Ishikawa (cell line): ENCODE measurements around the gene TBC1D4.

Experiments
- CEBPB ChIP-seq: IDR thresholded peaks from 2 replicates; pipeline ENCODE4 v1.6.1; 2012
- CREB1 ChIP-seq: IDR thresholded peaks from 2 replicates; pipeline ENCODE4 v1.6.1; 2012; ENCODE audit warnings: low read depth
- EGR1 ChIP-seq: IDR thresholded peaks from 2 replicates; pipeline ENCODE4 v1.6.1; 2012
- EP300 ChIP-seq: IDR thresholded peaks from 2 replicates; pipeline ENCODE4 v1.6.1; 2012; ENCODE audit warnings: borderline replicate concordance
- FOXM1 ChIP-seq: IDR thresholded peaks from 2 replicates; pipeline ENCODE4 v1.6.1; 2012; ENCODE audit warnings: low read depth, borderline replicate concordance
- NFIC ChIP-seq: IDR thresholded peaks from 2 replicates; pipeline ENCODE4 v1.6.1; 2012
- TAF1 ChIP-seq: IDR thresholded peaks from 2 replicates; pipeline ENCODE4 v1.6.1; 2012; ENCODE audit warnings: low read depth, mild to moderate bottlenecking
- TCF12 ChIP-seq: IDR thresholded peaks from 2 replicates; pipeline ENCODE4 v1.6.1; 2012; ENCODE audit warnings: low read depth
- TEAD4 ChIP-seq: IDR thresholded peaks from 2 replicates; pipeline ENCODE4 v1.6.1; 2012
- YY1 ChIP-seq: IDR thresholded peaks from 2 replicates; pipeline ENCODE4 v1.6.1; 2012; ENCODE audit warnings: low read depth
- ZBTB7A ChIP-seq: IDR thresholded peaks from 2 replicates; pipeline ENCODE4 v1.6.1; 2012; ENCODE audit warnings: low read depth
- TF ChIP-seq, protein P1 (sequence below): IDR thresholded peaks from 2 replicates; pipeline ENCODE4 v1.6.1; 2012
- TF ChIP-seq, protein P2 (sequence below): IDR thresholded peaks from 2 replicates; pipeline ENCODE4 v1.6.1; 2012; ENCODE audit warnings: low read depth, mild to moderate bottlenecking
- TF ChIP-seq, protein P3 (sequence below): IDR thresholded peaks from 2 replicates; pipeline ENCODE4 v1.6.1; 2012

TBC1D4 gene

DNA sequence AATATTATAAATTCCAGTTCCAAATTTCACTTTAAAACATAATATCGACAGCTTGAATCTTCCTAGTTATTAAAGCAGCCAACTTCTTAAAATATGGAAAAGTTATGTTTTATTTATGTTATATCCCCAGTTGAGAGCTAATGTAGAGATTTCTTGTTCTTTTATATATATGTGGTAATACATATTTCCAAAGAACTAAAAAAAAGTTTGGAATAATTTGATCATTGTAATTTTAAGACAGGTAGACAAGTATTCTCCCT lies 781 bp upstream of the TBC1D4 start:
- TF ChIP-seq TEAD4 = no peak
- TF ChIP-seq, protein P1, sequence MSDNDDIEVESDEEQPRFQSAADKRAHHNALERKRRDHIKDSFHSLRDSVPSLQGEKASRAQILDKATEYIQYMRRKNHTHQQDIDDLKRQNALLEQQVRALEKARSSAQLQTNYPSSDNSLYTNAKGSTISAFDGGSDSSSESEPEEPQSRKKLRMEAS = no peak
- no peak for TF ChIP-seq TAF1
- TF ChIP-seq, protein P2, sequence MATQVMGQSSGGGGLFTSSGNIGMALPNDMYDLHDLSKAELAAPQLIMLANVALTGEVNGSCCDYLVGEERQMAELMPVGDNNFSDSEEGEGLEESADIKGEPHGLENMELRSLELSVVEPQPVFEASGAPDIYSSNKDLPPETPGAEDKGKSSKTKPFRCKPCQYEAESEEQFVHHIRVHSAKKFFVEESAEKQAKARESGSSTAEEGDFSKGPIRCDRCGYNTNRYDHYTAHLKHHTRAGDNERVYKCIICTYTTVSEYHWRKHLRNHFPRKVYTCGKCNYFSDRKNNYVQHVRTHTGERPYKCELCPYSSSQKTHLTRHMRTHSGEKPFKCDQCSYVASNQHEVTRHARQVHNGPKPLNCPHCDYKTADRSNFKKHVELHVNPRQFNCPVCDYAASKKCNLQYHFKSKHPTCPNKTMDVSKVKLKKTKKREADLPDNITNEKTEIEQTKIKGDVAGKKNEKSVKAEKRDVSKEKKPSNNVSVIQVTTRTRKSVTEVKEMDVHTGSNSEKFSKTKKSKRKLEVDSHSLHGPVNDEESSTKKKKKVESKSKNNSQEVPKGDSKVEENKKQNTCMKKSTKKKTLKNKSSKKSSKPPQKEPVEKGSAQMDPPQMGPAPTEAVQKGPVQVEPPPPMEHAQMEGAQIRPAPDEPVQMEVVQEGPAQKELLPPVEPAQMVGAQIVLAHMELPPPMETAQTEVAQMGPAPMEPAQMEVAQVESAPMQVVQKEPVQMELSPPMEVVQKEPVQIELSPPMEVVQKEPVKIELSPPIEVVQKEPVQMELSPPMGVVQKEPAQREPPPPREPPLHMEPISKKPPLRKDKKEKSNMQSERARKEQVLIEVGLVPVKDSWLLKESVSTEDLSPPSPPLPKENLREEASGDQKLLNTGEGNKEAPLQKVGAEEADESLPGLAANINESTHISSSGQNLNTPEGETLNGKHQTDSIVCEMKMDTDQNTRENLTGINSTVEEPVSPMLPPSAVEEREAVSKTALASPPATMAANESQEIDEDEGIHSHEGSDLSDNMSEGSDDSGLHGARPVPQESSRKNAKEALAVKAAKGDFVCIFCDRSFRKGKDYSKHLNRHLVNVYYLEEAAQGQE = no peak
- no peak for TF ChIP-seq CREB1

DNA sequence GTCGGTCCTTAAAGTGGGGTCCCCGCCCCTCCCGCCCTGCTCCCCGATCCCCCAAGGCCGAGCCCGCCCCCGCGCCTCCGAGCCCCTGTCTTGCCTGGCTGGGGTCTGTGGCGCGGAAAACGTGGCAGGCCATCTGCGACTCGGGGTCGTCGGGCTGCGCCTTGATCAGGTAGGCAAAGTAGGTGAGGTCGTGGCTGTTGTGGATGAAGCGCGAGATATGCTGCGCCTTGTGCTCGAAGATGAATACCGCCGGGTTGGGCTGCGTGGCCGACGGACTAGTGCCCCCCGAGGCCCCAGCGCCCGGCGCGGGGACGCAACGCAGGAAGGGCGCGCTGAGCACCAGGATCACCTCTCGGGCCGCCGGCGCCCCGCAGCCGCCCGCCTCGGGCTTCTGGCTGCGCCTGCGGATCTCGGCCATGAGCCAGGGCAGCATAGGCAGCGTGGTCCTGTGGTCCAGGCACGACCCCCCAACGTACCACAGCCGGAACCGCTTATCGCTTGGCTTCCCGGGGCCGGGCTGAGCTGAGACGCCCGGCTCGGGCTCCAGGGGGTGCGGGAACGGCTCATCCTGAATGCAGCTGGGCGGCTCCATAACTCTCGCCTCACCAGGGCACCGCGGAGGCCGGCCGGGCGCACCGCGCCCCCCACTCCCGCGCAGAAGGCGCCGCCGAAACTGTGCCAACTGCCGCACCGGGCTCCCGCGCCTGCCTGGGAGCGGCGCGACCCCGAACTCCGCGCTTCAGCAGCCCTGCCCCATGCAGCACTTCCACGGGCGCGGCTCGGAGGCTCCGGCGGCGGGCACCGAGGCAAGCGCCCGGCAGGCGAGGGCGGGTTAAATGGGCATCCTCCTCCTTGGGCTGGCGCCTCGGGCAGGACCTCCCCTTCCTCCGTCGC lies 546 bp downstream of the TBC1D4 start:
- TF ChIP-seq, protein P2 = no peak
- no peak for TF ChIP-seq YY1
- TF ChIP-seq, protein P1 = peak; percentile 28; the same call in 1 of the 2 replicates
- peak; percentile 78 for TF ChIP-seq ZBTB7A
- no peak for TF ChIP-seq EP300
- no peak for TF ChIP-seq CEBPB

DNA sequence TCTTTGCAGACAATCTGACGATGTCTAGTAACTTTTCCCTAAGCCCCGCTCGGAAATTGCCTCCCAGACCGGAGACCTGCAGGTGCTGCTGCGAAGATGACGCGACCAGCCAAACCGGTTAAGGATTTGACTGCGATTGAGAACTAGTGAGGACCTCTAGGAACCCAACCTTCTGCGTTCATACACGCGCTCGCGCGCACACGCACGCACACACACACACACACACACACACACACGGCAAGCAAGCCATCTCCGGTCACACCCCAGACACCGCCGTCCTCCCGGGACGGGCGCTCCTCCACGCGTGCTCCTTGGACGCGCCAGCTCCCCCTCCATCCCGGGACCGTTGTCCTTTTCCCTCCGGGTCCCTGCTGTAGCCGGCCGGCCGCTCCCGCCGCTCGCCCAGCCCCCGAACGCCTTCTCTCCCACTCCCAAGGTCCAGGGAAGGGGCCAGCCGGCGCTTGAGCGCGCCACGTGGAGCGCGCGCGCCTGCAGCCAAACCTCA lies 1.2 kb downstream of the TBC1D4 start:
- TF ChIP-seq, protein P3, sequence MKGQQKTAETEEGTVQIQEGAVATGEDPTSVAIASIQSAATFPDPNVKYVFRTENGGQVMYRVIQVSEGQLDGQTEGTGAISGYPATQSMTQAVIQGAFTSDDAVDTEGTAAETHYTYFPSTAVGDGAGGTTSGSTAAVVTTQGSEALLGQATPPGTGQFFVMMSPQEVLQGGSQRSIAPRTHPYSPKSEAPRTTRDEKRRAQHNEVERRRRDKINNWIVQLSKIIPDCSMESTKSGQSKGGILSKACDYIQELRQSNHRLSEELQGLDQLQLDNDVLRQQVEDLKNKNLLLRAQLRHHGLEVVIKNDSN = no peak
- TF ChIP-seq, protein P1 = peak; percentile 35; the same call in 1 of the 2 replicates

DNA sequence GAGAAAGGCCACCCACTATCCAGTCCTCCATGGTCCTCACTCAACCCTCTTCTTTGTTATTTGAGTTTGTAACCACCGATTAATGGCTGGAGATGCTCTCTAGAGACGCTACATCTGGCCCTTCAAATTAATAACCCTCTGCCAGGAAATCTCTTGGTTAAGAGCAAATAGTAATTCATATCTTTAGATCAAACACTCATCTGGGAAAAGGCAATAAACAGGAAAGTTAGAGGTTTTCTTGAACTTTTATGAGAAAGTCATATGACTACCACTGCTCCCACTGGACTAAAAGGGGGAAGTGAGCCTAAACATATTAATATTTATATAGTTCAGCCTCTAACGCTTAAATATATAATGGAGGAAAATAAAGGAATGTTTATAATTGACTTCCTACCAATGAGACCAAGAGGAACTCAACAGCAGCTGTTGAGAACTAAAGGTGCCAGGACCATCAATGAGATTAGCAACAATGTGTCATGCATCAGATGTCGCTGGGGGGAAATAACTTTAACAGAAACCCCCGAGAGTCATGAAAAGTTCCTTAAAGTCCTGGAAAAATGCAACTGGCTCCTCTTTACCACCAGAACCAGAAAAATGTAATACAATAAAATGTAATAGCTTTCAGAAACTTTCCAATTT lies 2.7 kb downstream of the TBC1D4 start:
- TF ChIP-seq NFIC (no peak), EGR1 (no peak), TCF12 (no peak), YY1 (no peak), EP300 (no peak), TAF1 (no peak), CEBPB (no peak), ZBTB7A (no peak)
- TF ChIP-seq, protein P2 = no peak

DNA sequence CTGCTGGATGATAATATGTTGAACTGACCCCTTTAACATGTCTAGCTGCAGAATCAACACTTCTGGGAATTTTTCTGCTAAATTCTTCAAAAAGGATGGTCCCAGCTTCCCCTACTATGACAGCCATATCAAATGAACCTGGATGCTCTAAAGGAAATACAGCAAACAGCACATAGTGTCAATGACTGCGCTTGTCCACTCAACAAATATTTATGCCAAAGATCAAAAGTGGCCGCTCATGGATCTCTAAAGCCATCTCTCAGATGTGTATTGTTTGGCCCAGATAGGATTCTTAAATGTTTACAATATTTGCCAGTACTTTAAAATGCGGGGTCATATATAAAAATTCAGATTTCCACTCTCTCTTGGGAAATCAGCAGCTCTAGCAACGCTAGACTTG lies 3.3 kb downstream of the TBC1D4 start:
- TF ChIP-seq, protein P3 = no peak
- TF ChIP-seq CEBPB (no peak), TEAD4 (no peak), TAF1 (no peak), ZBTB7A (no peak), CREB1 (no peak), FOXM1 (no peak), YY1 (no peak), TCF12 (no peak), EGR1 (no peak), EP300 (no peak), NFIC (no peak)
- TF ChIP-seq, protein P2 = no peak
- TF ChIP-seq, protein P1 = no peak
